GM18507 (cell line): ENCODE data around the gene PERCC1.
"Not testable (repeated sequence)": the region's sequence is repeated elsewhere in the genome, so short reads cannot be mapped to it uniquely, and the experiment has no call there.

Experiments used
- DNase-seq: peaks from one replicate; pipeline ENCODE4 v3.0.0; 2011; ENCODE audit warnings: low read depth; ENCODE audit not compliant: insufficient read length; ENCODE audit errors: extremely low spot score
- FAIRE-seq: peaks from 2 replicates; lab custom pipeline; 2011; peaks lifted over from hg19 to GRCh38; lab: Jason Lieb, UNC

Gene PERCC1

DNA sequence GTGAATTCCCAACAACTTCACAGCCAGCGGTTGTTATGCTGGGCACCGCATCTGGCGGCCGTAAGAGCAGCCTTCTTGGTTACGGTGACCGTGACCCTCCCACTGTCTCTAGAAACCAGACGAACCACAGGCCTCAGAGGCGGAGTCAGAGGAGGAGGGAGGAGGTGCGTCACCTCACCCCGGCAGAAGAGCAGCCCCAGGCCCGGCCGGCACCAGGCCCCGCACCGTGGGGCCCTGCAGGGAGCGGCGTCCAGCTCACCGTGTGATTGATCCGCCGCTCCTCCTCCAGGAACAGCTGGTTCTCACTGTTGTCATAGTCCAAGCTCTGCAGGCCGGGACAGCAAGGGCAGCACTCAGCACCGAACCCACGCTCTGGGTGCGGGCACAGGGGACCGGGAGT lies 30.3 kb downstream of the PERCC1 start:
- FAIRE-seq = no peak
- DNase-seq = no peak

DNA sequence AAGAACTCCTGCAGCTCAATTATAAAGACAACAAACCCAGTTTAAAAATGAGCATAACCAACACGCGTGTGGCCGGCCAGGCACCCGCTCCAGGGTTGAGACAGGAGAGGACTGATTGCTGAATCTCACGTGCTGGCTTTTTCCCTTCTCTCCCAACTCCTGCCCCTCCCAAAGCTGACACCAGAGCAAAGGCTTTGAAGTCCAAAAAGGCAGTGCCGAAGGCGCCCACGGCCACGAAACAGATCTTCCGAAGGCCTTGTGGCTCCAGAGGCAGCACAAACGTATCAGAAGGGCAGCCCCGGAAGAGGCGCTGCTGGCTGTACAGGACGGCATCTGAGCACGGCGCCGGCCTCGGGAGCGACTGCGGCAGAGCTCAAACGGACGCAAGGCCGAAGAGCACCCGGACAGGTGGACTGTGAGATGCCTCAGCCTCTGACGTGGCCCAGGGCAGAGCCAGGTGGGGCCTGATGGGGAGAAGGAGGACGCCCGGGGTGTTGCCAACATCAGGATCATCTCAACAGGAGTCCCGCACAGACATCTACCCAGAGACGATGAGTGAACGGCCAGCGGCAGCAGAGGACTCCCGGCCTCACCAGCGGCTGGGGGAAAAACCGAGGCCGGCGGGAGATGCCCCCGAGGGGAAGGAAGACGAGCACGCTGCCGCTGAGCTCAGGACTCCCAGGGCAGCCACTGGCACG lies 33.5 kb downstream of the PERCC1 start:
- no peak for DNase-seq
- no peak for FAIRE-seq

DNA sequence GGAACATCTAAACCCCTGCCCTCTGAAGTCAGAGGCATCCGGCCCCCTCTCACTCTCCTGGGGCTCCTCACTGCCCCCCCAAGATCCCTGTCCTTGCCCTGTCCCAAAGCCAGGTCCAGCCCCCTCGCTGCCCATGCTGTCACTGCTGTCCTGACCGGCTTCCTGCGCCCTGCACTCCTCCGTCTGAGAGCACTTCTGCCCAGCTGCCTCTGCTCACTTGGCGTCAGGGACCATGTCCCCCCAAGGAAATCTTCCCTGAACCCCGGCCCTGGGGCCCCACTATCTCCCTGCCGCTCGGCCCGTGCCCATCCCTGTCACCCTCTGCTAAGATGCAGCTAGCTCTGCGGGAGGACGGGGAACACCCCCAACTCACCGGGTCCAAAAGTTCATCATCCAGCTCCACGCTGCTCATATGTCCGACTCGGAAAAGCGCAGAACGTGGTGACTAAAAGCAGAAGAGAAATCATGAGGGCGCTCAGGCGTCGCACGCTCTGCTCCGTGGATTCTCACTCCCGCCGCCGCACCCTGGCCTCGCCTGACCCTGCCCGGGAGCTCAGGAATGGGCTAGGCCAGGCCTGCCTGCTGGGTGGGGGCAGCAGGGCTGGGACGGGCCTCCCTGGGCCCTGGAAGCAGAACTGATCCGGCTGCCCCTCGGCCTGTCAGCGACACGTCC lies 34.2 kb downstream of the PERCC1 start:
- FAIRE-seq (no peak), DNase-seq (no peak)

DNA sequence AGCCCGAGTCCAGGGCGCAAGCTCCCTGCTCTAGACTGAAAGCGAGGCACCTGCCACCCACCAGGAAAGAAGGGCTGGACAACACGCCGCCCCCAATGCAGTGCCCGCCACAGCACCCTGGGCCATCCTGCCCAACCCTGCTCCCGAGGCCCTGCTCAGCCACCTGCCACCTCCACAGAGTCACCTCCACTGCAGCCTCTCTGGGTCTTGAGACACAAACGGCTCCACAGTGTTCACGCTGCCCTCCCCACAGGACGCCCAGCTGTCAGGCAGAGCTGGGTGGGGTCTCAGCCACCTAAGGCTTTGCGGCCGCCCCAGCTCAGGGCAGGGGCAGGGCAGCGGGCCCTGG lies 34.7 kb downstream of the PERCC1 start:
- DNase-seq (no peak), FAIRE-seq (no peak)

GRCh38 chr16:1466054-1466453 lies 35.2 kb downstream of the PERCC1 start:
- FAIRE-seq (no peak), DNase-seq (no peak)

DNA sequence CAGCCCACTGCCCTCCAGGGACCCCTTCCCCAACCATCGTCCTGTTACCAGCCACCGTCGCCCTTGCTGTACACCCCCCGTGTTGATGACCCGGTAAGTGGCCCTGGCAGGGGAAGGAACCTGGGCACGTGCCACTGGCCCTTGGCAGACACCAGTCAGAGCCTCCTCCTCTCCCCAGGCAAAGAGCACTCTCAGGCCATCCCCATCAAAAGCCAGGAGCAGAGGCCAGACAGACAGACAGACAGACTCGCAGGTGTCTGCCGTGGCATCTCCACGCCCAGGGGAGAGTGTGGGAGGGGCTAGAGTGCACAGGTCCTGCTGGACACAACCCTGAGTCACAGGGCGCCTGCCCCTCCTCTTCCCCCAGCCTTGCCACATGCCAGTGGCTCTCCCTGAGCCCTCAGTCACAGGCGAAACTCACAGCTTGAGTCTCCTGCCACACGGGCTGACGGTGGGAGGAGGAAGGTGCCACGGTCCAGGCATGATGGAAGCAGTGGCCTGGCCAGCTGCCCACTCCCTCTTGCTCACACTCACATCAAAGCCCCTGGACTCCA lies 36.2 kb downstream of the PERCC1 start:
- FAIRE-seq (no peak), DNase-seq (no peak)

DNA sequence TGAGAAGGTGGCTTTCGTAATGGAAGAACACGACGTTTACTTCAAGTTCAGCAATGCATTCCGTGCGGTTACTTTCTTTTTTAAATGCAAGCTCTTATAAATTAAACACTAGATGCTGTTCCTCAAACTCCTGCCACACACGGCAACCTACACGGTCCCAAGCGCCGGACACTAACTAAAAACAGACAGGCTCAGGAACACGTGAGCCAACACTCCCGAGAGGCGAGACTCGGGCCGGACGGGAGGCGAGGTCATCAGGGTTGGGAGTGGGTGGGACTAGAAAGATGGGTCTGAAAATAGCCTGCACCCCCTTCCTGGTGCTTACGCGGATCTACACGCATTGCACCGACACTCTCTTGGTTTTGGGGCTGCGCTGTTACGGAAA lies 37.5 kb downstream of the PERCC1 start:
- FAIRE-seq = no peak
- DNase-seq = no peak

GRCh38 chr16:1469141-1469540 lies 38.3 kb downstream of the PERCC1 start:
- FAIRE-seq = not testable (repeated sequence)

GRCh38 chr16:1469693-1470201 lies 38.9 kb downstream of the PERCC1 start:
- FAIRE-seq = peak; percentile 46
- no peak for DNase-seq

More at GRCh38 chr16:1469141-1469540, 38.3 kb downstream of the PERCC1 start:
- not testable (repeated sequence) for DNase-seq

DNA sequence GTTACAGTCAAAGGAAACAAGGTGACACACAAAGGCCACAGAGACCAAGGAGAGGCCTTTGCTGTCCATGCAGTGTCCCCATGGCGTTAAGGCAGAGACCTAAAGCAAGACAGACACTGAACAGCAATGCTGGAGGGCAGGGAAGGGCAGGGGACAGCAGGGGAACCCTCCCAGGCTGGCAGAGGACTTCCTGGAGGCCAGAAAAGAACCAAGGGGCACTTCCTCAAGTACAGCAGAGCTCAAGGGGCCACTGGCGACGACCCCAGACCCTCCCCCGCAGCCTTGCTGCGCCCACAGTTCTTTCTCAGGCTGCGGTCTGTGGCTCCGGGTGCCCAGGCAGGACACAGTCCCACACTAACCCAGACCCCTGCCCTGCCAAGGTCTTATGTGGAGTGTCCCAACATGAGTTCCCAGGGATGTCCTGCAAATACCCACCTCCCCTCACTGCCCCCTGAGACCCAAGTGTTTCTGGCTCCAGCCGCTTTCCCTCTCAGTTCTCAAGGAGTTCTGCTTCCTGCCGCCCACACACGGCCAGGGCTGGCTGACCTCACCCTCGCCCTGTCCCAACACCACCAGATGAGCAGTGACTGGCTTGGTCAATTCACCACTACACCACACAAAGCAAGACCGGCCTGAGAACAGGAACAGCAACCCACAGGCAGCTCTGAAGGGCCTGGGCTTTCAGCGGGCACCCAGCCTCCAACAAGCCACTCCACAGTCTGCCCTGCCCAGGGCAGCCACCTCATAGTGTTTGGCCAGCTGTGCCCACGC lies 39.8 kb downstream of the PERCC1 start:
- FAIRE-seq (peak; percentile 38), DNase-seq (no peak)

DNA sequence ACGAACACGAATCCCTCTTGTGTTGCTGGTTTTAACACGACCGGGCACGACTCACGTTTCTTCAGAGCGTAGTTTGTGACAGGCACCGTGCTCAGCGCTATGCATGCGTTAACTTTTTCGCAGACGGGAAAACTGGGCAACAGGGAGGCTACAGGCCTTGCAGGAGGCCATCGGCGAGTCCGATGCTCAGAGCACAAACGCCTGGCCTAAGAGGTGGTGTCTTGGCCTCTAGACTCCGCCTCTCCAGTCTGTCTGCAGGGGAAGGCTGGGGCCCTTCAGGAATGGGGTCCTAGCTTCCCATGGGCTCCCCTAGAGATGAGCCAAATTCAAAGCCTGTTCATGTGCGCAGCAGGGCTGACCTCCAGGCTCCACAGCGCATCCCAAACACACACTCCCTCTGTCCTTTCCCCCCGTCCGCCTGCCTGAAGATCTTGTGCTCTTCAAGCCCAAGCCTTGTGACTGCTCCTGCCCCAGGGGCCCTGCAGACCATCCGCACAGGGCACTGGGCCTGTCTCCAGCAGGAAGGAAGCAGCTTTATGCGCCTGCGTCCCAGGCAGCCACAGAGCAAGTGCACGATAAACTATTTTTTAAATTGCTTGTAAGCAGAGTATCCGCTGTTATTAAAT lies 40.8 kb downstream of the PERCC1 start:
- no peak for DNase-seq
- FAIRE-seq = no peak

DNA sequence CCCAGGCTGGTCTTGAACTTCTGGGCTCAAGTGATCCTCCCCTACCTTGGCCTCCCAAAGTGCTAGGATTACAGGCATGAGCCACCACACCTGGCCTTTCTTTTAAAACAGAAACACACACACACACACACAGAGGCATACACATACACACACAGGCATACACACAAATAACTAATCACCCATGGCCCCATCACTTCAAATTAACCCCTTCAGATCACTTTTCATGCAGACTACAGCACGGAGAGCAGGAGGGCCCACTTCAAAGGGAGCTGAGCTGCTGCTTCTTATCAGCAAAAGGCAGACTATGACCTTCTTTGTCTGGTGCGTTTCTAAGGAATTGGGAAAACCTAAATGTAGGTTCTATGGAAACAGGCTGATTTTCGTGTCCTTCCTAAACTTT lies 42.1 kb downstream of the PERCC1 start:
- no peak for DNase-seq
- no peak for FAIRE-seq

DNA sequence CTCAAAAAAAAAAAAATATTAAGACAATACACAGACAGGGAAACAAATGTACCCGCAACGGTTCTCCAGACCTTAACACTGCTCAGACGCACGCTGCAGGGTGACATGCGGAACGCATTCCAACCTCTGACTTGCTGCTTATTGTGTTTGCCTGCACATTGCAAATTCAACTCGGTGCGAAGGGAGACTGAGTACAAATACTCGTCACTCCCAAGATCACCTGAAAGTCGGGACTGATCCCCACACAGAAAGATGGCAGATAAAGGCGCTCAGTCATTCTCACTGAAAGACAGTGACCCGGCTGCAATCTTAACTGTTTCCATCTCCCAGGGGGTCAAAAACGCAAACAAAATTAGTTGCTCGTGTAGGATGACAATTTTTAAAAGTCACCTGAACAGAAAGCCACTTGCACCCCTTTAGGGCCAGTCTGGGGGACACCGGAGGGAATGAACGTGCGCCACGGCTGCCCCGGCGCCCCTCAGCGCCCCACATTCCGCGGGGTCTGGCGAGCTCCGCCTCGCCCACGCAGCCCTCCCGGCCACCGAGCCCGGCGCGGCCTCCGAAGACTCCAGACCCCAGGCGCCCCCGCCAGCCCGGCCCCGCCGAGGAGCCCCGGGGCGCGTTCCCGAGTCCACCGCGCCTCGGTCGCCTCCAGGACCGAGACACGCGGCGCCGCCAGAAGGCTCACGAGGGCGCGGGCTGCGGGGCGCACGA lies 43.4 kb downstream of the PERCC1 start:
- DNase-seq = no peak

DNA sequence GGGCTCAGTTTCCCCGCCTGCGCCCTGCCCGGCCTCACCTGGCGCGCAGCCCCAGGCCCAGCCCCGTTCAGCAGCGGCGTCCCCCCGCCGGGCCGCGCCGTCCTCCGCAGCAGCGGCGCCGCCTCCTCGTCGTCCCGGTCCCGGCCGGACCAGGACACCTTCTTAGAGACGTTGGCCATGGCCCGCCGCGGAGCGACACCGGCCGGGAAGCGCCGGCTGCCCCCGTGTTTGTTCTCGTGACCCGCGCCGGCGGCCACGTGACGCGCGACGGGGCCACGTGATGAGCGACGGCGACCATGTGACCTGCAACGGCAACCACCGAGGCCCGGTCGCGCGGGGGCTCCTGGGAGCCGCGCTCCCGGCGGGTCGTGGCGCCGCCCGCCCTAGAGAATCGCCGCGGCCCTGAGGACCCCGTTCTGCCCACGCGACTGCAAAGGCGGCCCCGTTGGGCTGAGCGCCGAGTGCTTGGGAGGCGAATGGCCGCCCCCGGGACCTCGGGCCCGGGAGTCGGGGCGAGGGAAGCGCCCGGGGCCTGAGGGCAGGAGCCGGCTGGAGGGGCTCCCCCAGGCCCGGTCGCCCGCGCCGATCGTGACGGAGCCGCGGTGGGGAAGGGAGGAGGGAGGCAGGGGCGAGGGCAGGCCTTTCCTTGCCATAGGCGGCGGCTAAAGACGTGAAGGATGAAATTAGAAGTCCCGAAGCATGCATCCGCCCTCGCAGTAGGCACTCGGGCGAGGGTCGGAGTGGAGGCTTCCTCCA lies 44.1 kb downstream of the PERCC1 start, which contains the start of gene CLCN7:
Gene CLCN7, minus strand, starts transcription at position 233 of the 756 bp plus-strand sequence. Its CDS starts 54 bp downstream, at position 179.
- DNase-seq (peak; percentile 98), FAIRE-seq (peak; percentile 91)

More for the DNA sequence above, 43.4 kb downstream of the PERCC1 start:
- no peak for FAIRE-seq

- DNase-seq (no peak), FAIRE-seq (no peak)
Measured at GRCh38 chr16:1475552-1476114, 44.8 kb downstream of the PERCC1 start.

GRCh38 chr16:1477033-1477432 lies 46.2 kb downstream of the PERCC1 start:
- no peak for FAIRE-seq
- DNase-seq = no peak

- FAIRE-seq, DNase-seq: not testable (repeated sequence)
Measured at GRCh38 chr16:1478937-1479336, 48.1 kb downstream of the PERCC1 start.
